GM21576 (cell line): ENCODE measurements around the gene GRM7.

Experiments used
- ATAC-seq: cut with Tn5 transposase; IDR thresholded peaks from one replicate; pipeline ENCODE4 v1.9.1; 2021; ENCODE audit warnings: mild to moderate bottlenecking, moderate library complexity; ENCODE audit not compliant: unreplicated experiment

Gene GRM7

DNA sequence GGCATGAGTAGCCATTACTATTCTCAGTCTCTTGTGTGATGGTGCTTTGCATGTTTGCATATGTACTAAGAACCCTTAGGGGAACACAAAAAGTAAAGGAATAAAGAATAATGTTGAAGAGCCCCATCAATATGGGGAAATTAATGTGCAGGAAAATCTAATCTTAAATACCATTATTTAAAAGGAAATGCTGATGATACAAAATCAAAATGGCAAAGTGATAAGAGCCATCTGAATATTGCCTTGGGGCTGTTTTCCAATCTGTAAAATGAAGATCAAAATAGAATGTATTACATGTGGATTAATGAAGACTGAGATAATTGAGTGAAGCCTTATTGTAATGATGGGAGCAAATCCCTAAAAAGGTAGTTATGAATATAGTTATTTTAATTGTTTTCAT is 771.4 kb downstream of the GRM7 start:
- no peak for ATAC-seq

DNA sequence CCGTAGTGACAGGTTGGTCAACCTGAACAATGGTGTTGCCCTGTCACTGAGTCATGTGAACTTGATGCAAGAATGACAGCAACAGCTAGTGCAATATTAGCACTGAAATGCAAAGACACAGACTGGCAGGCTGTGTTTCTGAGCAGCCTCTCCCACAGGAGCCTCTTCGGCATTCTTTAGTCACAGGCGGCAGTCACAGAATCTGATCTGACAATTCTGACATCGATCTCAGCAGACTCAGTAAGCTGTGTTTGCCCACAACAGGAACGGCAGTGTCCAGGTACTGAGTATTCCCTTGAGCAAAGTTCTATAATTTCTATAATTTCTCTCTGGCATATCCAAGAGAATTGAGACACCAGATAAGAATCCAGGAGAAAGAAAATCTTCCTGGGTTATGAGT is 776.8 kb downstream of the GRM7 start:
- ATAC-seq = no peak

DNA sequence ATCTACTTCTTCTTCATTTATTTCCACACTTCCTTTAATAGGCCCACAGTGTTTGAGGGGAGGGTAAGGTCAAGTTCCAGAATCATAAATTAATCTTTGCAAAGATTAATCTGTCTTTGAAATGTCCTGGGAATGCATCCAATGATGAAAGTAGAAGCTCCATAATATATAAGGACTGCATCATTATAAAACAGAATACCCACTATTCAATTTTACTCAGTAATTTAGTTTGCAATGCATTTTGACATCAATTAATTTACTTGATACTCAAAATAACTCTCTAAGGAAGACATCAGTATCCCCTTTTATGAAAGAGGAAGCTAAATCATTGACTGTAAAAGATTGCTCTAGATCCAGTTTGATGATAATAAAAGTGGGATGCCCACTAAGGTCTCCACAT is 777.2 kb downstream of the GRM7 start:
- ATAC-seq = no peak

DNA sequence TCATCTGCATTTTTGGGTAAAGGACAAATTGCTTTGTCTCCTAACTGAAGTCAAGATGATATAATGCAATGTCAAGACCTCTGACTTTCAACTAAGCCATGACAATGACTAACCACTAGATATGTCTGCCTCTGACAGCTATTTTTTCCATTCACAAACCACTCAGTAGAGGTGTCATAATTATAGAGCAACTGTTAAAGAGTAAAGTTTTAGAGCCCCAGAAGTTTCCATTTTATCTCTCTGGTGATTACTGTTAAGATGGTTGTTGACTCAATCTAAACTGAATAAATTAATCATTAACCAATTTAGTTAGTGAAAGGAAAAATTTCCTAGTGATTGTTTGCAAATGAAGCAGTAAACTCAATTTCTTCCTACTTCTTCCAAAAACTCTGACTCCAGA is 779.9 kb downstream of the GRM7 start:
- ATAC-seq = no peak

DNA sequence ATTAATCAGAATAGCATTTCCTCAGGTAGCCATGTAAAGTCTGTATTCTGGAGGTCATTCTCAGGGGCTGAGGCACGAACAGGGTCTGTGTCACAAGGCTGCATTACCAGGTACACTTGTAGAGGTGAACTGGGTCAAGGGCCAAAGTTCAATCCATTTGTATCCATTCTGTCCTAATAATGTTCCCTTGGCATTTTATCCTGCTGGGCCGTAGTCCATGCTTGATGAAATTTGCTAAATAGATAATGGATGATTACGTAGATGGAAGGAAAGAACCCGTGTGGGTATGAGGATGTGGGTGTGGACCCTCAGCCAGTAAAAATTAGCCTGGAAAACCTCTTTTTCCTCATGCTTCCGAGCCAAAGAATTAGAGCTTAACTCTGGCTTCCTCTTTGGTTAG is 785.9 kb downstream of the GRM7 start:
- no peak for ATAC-seq

DNA sequence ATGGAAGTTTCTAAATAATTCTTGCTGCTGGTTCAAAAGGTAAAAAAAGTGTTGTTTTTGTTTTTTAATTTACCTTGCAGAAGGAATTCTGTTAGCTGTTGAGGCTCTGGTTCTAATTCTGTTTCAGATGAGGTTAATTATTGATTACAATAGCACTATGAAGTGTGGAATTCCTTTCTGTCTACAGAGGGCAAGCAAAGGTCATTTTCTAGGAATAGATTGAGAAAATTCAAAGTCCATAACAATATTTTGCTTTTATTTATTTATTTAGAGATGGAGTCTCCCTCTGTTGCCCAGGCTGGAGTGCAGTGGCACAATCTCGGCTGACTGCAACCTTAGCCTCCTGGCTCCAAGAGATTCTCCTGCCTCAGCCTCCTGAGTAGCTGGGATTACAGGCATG is 789.6 kb downstream of the GRM7 start:
- ATAC-seq = no peak

DNA sequence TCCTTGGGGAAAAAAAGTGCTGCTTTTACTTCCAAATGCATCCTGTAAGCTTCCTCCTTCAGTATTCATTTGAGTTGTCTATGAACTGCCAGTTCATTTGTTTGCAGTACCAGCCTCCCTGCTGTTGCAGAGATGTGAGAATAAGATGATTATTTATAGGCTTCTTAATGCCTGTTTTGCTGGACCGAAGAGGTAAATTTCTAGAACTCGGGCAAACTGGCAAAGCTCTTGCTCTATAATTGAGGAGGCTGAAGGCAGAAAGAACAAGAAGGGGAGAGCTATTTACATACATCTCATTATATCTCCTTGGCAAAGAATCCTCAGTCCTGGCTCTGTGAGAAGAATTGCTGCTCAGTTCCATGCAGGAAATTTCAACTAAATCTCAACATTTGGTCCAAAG is 790.4 kb downstream of the GRM7 start:
- no peak for ATAC-seq

DNA sequence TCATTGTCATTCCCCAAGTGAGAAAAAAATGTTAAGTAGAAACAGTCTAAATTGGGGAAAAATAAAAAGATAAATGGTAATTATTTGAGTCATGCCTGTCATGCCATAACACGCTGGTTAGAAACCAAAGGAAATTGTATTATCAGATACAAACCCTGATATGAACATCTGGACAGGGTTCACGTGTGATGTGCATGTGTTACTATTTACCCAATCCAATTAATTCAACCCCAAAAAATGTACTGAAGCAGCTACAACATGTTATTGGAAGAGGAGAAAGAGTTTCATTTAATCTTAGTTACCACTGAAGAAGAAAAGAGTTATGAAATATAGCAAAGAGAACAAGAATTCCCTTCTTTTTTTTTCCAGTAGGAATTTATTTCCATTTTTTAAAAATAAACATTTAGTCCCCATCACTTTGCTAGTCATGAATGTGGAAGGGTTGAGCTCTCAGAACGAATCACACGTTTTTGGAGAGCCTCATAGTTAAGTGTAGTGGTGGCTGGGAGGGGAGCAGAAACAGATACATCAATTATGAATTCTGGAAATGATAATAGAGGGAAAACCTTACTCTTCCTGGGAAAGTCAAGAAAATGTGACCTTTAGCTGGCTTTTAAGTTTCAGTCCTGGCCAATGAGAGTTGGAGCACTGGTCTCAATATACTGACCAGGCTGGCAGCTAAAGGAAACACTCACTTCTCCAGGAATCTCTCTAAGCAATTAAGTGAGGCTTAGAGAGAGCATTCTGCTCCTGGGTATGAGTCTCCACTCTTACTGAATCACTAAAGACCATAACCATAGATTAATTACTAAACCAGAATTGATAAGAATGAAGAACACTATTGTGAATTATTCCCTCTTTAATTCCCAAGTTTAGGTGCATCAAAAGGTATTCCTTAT is 796.5 kb downstream of the GRM7 start:
- ATAC-seq = no peak

DNA sequence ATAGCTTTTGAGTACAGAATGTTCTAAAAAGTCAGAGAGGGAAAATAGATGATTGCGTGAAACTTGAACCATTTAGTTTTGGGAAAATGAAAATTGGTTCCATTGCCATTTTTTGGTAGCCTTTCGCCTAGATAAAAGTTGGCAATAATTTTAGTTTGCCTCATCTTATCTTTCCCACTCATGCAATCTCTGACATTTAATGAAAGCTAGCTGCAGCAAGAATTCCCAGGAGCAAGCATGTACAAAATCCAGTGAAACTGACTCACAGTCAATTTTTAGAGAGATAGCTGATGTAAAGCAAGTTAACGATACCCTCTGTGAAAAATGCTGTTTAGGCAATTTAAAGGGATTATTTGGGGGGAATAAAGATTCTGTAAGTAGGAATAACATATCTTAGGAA is 797.4 kb downstream of the GRM7 start:
- no peak for ATAC-seq

DNA sequence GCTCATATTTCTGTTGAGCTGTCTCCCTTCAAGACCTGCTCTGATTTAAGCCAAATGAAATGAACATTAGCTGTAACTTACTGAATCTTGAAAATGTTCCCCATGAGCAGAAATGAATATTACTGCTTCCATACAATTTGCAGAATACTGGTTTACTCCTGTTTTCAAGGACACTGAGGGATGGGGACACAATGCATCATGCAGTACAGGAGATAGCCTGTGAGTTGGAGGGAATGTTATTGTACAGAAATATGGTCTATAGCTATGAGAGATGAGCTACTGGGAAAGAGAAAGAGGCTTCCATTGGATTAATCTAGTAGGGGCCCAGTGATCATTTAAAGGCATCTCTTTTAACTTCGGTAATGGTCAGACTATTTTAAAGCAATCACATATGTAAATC is 798.2 kb downstream of the GRM7 start:
- ATAC-seq = no peak

DNA sequence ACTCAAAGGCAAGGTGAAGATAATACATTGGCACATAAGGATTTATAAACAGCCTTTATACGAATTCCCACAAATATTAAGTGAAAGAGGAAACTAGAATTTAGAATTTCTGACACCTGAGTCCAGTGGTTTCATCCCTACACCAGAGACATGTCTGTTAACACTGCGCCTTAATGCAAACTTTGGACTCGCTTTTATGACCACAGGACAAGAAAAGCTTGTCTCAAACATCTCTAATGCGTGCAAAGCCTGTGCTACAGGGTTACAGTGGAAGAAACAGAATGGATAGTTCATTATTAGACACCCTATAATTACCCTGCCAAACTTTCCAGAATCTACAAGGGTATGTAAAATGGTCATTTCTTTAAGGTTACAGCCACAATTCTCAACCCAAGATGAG is 802.9 kb downstream of the GRM7 start:
- ATAC-seq = no peak

DNA sequence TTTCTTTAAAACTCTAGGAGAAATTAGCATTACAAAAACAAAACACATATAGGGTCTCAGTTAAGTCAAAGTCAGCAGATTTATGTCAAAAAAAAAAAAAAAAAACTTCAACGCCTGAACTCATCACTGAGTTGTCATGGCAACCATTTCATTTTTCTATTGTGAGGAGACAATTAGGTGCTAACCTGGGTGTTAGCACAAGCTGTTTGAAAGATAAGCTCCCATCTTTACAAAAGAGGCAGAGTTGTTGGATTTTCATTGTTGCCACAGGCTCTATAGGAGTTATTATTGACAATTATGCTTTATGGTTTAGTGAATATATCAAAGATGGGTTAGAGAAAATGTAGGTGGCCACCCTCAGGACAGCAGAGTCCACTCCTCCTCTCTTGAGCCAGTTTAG is 806.9 kb downstream of the GRM7 start:
- ATAC-seq = no peak

DNA sequence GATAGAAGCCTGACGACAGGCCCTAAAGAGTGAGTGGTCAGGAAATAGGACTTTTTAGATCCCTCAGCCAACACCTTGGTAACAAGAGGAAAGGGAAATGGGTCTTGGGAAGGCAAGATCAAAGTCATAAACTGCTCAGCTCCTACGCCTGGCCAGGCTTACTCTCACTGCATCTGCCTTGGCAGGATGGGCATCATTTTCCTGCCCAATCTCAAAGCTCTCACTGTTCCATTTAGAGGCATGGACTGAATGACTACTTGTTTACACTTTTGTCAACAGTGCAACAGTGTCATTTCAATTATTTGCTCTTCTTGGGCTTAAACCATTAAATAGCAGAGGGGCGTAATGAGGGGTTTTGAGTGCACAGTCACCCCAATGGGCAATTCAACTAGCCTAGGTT is 808.7 kb downstream of the GRM7 start:
- ATAC-seq = no peak

DNA sequence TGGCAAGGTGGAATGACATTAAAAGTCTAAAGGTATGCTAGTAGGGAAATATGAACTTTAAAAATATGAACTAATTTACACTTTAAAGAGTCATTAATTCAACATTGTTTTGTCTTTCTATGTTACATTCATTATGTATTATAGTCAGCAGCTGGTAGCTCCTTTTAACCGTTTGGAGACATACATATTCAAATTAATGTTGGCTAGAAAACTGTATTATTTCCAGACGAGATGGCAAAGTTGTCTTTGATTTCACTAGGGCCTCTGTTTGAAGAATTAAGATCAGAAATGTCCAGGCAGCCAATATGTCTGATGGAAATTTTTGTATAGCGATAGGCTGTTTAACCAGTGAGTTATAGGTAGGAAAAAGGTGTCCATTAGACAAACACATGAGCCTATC is 817.6 kb downstream of the GRM7 start:
- no peak for ATAC-seq

DNA sequence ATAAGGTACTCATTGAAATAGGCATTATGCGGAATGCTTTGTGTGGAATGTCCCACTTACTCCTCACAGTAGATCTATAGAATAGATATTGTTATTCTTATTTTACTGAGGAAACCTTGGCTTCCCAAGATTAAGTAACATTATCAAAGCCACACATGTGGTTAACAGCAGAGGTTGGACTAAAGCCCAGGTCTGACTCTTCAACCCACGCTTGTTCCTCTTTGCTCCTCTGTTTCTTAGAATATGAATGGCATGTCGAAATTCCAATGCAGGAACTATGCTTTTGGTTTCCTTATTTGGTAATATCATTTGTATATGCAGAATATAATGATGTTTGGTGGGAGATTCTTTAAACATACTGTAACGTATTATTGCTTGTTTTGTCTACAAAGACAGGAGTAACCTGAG is 821.9 kb downstream of the GRM7 start:
- no peak for ATAC-seq

DNA sequence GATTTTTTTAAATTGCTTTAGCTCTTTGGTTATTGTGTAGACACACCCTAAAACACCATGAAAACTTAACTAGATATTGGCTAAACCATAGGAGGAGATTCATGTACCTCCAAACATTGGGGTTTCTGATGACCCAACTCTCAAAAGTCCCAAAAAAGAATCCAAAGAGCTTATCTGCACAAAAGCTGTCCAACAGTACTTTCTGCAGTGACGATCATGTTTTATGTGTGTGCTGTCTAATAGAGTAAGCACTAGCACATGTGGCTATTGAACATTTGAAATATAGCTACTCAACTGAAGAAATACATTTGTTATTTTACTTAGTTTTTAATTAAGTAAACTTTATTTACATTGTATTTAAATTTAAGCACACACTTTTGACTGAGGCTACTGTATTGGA is 822.5 kb downstream of the GRM7 start:
- ATAC-seq = no peak

DNA sequence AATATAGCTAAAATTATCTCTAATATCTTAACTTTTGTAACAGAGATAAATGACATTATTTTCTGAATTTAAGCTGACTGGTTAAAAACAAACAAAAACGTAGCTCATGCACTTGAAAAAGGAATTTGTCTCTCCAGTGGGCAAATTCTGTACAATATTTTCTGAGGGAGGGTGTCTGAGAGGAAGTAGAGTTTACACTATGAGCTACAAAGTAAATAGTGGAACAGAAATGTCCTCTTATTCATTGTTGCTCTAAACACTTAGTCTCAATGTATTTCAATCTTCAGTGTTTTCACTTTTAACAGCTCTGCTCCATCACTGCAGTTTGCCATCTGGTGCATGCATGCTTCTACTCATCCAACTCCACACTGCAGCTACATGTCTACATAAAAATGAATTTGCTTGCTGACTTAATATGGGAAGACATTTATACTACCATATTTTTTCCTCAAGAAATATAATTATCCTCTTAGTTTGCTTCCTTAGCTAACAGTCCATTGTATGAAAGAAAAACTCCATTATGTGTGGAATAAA is 823.3 kb downstream of the GRM7 start:
- no peak for ATAC-seq

DNA sequence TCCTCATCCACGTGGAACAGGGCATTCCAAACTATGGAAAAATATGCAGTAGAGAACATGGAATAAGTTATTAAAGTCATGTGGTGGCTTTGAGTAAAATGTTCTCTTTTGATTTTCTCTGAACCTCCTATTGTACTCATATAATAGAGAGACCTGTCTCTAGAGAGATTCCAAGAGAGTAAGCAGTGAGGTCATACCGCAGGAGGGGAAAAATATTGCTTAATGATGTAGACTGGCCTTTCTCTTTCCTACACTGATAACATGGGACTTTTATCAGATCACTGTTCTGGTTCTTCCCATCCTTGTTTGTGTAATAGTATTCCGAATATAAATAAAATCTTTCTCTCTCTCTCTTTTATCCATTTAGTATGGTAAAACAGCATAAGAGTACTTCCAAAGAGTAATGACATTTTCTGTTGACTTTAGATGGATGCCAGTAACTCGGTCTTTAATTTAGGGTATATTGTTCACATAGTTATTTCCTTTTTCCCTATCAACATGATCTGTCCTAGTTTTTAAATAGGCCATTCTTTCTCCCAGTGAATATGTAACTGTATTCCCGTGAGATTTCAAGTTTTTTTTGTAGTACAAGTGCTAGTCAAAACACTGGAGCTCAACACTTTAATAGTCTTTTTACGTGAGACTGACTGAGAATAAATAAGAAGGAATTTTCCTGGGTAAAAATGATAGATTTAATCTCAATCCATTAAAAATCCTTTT is 826.7 kb downstream of the GRM7 start:
- no peak for ATAC-seq

DNA sequence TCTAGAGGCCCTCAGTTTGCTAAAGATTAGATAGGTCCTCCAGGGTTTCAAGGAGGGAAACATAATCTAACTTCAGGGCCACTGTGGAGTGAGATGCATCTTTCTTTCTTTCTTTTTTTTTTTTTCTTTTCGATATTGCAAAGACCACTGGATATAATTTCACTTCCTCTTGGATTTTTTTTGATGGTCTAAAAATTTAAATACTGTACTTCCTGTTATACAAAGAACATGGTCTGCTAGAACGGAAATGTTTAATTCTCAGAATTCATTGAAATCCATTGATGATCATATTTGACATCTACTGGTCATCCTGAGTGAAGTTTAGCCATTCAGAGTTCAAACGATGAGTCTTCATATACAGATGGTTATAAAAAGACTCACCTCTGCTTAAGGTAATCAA is 832.0 kb downstream of the GRM7 start:
- no peak for ATAC-seq

DNA sequence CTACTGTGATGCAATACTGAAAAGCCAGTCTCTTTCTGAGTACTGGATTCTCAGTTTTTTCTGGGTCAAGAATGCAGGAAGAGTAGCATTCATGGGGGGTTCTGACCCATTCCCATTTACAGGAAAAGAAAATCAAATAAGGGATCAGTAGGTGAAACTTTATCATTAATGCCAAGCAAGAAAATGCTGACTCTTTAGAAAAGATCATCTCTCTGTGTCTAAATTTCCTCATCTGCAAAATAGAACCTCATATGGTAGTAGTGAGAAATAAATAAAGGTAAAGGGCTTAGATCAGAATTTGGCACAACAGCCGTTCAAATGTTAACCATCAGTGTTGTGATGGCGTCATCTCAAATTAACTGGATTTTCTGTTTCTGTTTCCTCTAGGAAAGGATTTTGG is 833.1 kb downstream of the GRM7 start:
- ATAC-seq = no peak

DNA sequence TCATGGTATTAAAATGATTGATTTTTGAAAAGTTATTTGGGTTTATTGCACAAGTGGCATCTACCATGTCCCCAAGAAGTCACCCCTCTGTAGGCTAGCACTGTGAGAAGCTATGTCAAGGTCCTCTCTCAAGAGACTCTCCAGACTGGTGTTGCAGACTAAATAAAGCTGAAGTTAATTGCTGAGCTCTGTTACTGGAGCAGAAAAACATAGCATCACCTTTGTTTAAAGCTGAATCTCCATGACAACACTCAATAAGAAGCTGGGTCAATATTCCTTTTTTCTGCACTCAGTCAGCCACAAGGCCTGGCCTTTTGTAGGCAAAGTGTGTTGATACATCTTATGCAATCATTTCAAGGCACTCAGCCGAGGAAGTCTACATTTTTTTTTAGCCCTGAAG is 834.1 kb downstream of the GRM7 start:
- no peak for ATAC-seq

DNA sequence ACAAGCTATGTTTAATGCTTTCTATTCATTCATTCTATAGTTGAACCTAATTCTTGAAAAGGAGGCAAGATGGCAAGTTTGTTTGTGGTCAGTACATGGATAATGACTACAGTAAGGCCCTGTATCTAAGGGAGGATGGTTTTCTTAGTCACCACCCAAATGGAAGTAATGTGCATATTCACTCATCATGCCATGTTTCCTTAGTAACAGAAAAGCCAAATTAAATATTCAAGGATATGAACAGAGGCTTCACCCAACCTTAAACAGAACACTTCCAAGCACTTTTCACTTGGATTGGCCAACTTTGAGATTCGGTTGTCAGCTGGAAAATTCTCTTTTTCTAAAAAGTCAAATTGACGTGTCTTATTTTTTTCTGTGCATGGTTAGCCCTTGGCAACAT is 835.4 kb downstream of the GRM7 start:
- ATAC-seq = no peak
